ENCODE measurements around the gene COG4.

Gene COG4

DNA sequence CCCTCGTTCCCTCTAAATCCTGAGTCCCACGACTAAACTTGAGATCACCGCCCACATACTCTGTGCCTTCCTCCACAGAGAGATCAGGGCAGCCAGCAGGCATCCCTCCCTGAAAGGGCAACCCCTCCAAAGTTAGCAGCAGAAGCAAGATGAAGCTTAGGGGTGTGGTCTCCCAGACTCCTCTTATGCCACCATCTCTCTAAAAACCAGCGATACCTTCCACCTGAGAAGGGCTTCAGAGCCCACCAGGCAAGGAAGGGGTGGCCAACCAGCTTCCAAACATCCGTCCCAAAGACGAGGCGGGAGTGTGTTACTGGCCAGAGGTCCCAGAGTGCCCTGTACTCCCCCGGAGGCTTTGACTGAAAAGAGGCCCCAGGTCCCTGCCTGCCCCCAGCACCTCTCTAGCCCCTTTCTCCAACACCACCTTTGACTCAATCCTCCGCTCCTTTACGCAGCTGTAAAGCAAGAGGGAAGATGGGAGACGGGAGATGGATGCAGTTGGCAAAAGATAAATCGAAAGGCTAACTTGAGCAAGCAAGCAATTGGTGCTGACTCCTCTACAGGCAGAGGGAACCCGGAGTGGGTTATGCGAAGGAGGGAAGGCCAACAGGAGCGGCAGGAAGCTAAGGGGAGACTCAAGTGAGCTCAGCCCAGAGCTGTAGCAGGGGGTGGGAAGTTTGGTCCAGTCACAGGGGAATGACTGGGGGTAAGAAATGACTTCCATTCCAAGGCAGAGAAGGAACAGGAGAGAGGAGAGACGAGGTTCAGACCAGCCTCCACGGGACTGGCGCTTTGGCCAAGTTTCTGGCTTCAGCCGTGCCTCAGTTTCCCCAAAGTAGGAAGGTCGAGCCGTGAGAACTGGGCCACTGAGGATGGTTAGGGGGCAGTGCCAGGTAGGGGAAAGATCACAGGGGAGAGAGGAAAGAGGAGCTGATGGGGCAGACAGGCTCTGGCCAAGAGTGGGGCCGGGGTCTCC is 85.5 kb downstream of the COG4 start:
- CTCF ChIA-PET, result interaction anchor here (0.8 to 1.3 kb wide), 4 partner anchors 16 to 57 kb away, joined by 3 to 4 read pairs (median 4); no protein-coding TSS in a partner anchor
- Histone ChIP-seq H3K9me3 (ENCODE audit: control insufficient read depth, insufficient read depth, low read depth, low read length) (no peaks in the 10 kb centered on the region), H3K4me3 (ENCODE audit: low read depth, low read length) (peak overlapping the region; percentile 52), H3K4me1 (ENCODE audit: control insufficient read depth, insufficient read depth, low read length) (peaks cover 7% of the 10 kb centered on the region), H3K27ac (ENCODE audit: extremely low read depth, low read depth, low read length) (peak overlapping the region; percentile 71), H3K36me3 (ENCODE audit: control insufficient read depth in 2 of 2, insufficient read depth in 1 of 2, low read length in 2 of 2) (peaks cover 0 to 13% of the 10 kb centered on the region in 2 experiments; a peak in 1 of 3 replicates)
- POLR2A ChIA-PET, result interaction anchor here (0.5 to 6.0 kb wide), 11 partner anchors 9 to 57 kb away, joined by 3 to 31 read pairs (median 4); partner anchors contain the start of gene FCSK
- TF ChIP-seq PRDM10 (tag by site-specific recombination; IDR thresholded peaks at IDR 0.05) (peak; percentile 56), ZNF791 (tag by site-specific recombination; IDR thresholded peaks at IDR 0.05) (no peak), ZXDB (tag by site-specific recombination; IDR thresholded peaks at IDR 0.05) (0 out of 2 replicates have a peak, but pooled peaks have one; percentile 24), GLI4 (tag by site-specific recombination; IDR thresholded peaks at IDR 0.05) (no peak), ZNF600 (tag by site-specific recombination; IDR thresholded peaks at IDR 0.05) (peak; percentile 48; the same call in 1 of the 2 replicates), ZNF488 (tag by site-specific recombination; IDR thresholded peaks at IDR 0.05) (no peak), ZNF366 (tag by site-specific recombination; conservative IDR thresholded peaks at IDR 0.05) (peak; percentile 64), ZNF664 (tag by site-specific recombination; IDR thresholded peaks at IDR 0.05) (no peak), ZNF202 (tag by site-specific recombination; IDR thresholded peaks at IDR 0.05; ENCODE audit: borderline replicate concordance) (no peak), TRIM28 (IDR thresholded peaks at IDR 0.05; ENCODE audit: borderline replicate concordance, low read length) (no peak), ZNF211 (tag by site-specific recombination; IDR thresholded peaks at IDR 0.05; ENCODE audit: low read depth) (no peak), ZBTB11 (tag by site-specific recombination; conservative IDR thresholded peaks at IDR 0.05; ENCODE audit: low read depth) (0 out of 2 replicates have a peak, but pooled peaks have one; percentile 27), GLI2 (tag by site-specific recombination; IDR thresholded peaks at IDR 0.05; ENCODE audit: borderline replicate concordance, low read depth) (no peak), ZNF658 (tag by site-specific recombination; IDR thresholded peaks at IDR 0.05) (no peak), ZNF354C (tag by site-specific recombination; IDR thresholded peaks at IDR 0.05; ENCODE audit: borderline replicate concordance, low read depth) (no peak), TSHZ1 (tag by site-specific recombination; IDR thresholded peaks at IDR 0.05; ENCODE audit: borderline replicate concordance) (no peak), ZNF654 (tag by site-specific recombination; IDR thresholded peaks at IDR 0.05; ENCODE audit: low read depth) (no peak), ZNF157 (tag by site-specific recombination; IDR thresholded peaks at IDR 0.05) (no peak), SALL2 (tag by site-specific recombination; IDR thresholded peaks at IDR 0.05; ENCODE audit: borderline replicate concordance) (no peak), ZNF596 (tag by site-specific recombination; IDR thresholded peaks at IDR 0.05) (no peak), ZNF2 (tag by site-specific recombination; IDR thresholded peaks at IDR 0.05) (0 out of 2 replicates have a peak, but pooled peaks have one; percentile 17), ZNF473 (tag by site-specific recombination; IDR thresholded peaks at IDR 0.05) (no peak), ZIC2 (tag by site-specific recombination; IDR thresholded peaks at IDR 0.05) (no peak)
- TF ChIP-seq, protein P1, sequence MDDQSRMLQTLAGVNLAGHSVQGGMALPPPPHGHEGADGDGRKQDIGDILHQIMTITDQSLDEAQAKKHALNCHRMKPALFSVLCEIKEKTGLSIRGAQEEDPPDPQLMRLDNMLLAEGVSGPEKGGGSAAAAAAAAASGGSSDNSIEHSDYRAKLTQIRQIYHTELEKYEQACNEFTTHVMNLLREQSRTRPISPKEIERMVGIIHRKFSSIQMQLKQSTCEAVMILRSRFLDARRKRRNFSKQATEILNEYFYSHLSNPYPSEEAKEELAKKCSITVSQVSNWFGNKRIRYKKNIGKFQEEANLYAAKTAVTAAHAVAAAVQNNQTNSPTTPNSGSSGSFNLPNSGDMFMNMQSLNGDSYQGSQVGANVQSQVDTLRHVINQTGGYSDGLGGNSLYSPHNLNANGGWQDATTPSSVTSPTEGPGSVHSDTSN (CRISPR knock-in tag; IDR thresholded peaks at IDR 0.05), result no peak
